ENCODE results near the gene GDF10. TPM values are rescaled to one million over a fixed set of nuclear protein-coding genes. Genes with fewer than 3 reads are reported as not detected.

Gene GDF10
- total and polyA plus RNA-seq, 2 of the 8 experiments (the other 6 are each of a cell fraction or from before 2014, with no cell fraction given): 0.19 to 0.32 TPM

GRCh38 chr10:47286591-47287315, 13.2 kb upstream of the GDF10 start:
- Histone ChIP-seq H3K18ac (ENCODE audit: extremely low read depth, low read length) (no peak overlapping the region), H2AK5ac (ENCODE audit: low read depth, low read length) (no peak overlapping the region), H3K56ac (replicated peaks; ENCODE audit: insufficient read length, low read depth, low read length) (no peak overlapping the region), H3K14ac (ENCODE audit: insufficient read length) (no peak overlapping the region), H3K4ac (replicated peaks; ENCODE audit: insufficient read length, low read depth, low read length) (no peak overlapping the region), H2BK5ac (ENCODE audit: low read depth, low read length) (no peak overlapping the region), H3K23me2 (ENCODE audit: low read depth, low read length) (no peaks in the 10 kb centered on the region), H4K91ac (replicated peaks; ENCODE audit: insufficient read length, low read length) (no peak overlapping the region), H4K8ac (ENCODE audit: extremely low read depth, insufficient read depth, low read length) (no peak overlapping the region), H2BK20ac (ENCODE audit: low read length) (no peak overlapping the region), H3K9ac (replicated peaks in 1 of 4; ENCODE audit: extremely low read depth in 1 of 4, low read depth in 3 of 4, low read length in 3 of 4) (no peak overlapping the region), H3K23ac (ENCODE audit: insufficient read length) (no peak overlapping the region), H2BK15ac (ENCODE audit: low read length) (no peak overlapping the region), H3K27ac (ENCODE audit: low read depth, low read length) (no peak overlapping the region), H2BK120ac (replicated peaks; ENCODE audit: low read depth, low read length) (no peak overlapping the region), H3K79me1 (ENCODE audit: low read depth, low read length) (no peaks in the 10 kb centered on the region), H3K27me3 (replicated peaks in 1 of 4; ENCODE audit: control insufficient read depth in 3 of 4, extremely low read depth in 1 of 4, insufficient read depth in 3 of 4, low read length in 3 of 4) (no peaks in the 10 kb centered on the region), H3K4me2 (ENCODE audit: insufficient read depth in 1 of 2, low read depth in 2 of 2, low read length in 2 of 2) (no peak overlapping the region), H3K4me1 (replicated peaks in 1 of 4; ENCODE audit: control insufficient read depth in 3 of 4, insufficient read depth in 4 of 4, low read length in 3 of 4) (no peaks in the 10 kb centered on the region), H2AFZ (ENCODE audit: low read length) (no peak overlapping the region), H3K79me2 (ENCODE audit: control insufficient read depth in 1 of 2, insufficient read depth in 2 of 2, low read length in 2 of 2) (no peaks in the 10 kb centered on the region), H3K36me3 (ENCODE audit: control insufficient read depth in 2 of 4, insufficient read depth in 4 of 4, low read length in 3 of 4) (no peaks in the 10 kb centered on the region), H3K4me3 (ENCODE audit: extremely low read depth in 1 of 4, insufficient read depth in 2 of 4, low read depth in 3 of 4, low read length in 4 of 4) (no peak overlapping the region), H4K20me1 (replicated peaks in 1 of 2; ENCODE audit: control insufficient read depth in 1 of 2, insufficient read depth in 2 of 2, low read length in 2 of 2) (no peaks in the 10 kb centered on the region), H2BK12ac (ENCODE audit: low read depth, low read length) (no peak overlapping the region), H3K9me3 (ENCODE audit: insufficient read depth in 2 of 2, low read depth in 1 of 2, low read length in 1 of 2) (no peaks in the 10 kb centered on the region), H4K5ac (ENCODE audit: insufficient read length, low read depth, low read length) (no peak overlapping the region)
- ChIA-PET CTCF (ENCODE audit: partially characterized antibody) (interaction anchor here (0.7 to 3.3 kb wide), 7 partner anchors 10 to 256 kb away, joined by 3 to 13 read pairs (median 3); no protein-coding TSS in a partner anchor), POLR2A (ENCODE audit: partially characterized antibody) (no interaction called here)
- WGBS, 2 experiments (ENCODE audit: extremely low coverage in 1 of 2, insufficient coverage in 1 of 2, insufficient read length in 1 of 2, insufficient replicate concordance in 2 of 2, low coverage in 1 of 2, low lambda C conversion rate in 2 of 2, missing lambda C conversion rate in 1 of 2): 93% methylated on average over 4 of the region's 4 CpGs; no CpG with 5 or more reads in 1 of the 2 experiments
- FAIRE-seq: no peak
- TF ChIP-seq BRCA1 (IDR thresholded peaks at IDR 0.05; ENCODE audit: low read depth, low read length): no peak
- no peak for TF ChIP-seq CTCF (IDR thresholded peaks at IDR 0.05; ENCODE audit: control extremely low read depth in 1 of 3, insufficient read depth in 1 of 3, low read depth in 1 of 3, low read length in 3 of 3)
- no peak for TF ChIP-seq ATF2 (IDR thresholded peaks at IDR 0.05; ENCODE audit: low read length)
- no peak for TF ChIP-seq MAFK (IDR thresholded peaks at IDR 0.05; ENCODE audit: low read depth, low read length)
- no peak for TF ChIP-seq TAF1 (IDR thresholded peaks at IDR 0.05; ENCODE audit: low read depth, low read length)
- TF ChIP-seq RFX5 (IDR thresholded peaks at IDR 0.05; ENCODE audit: borderline replicate concordance, low read depth, low read length): no peak
- DNase-seq (ENCODE audit: low read depth in 1 of 2, low spot score in 2 of 2): no peak
